NCI-H345 treated with DMSO at 0.1 percent for 48 hours (cell line): ENCODE results near the gene RASL12.
"Not testable (repeated sequence)": the region's sequence is repeated elsewhere in the genome, so short reads cannot be mapped to it uniquely, and the experiment has no call there.

Source experiments
- DNase-seq: peaks from one replicate; lab custom pipeline; 2025; ENCODE audit not compliant: unreplicated experiment; lab: John Stamatoyannopoulos, UW

Gene RASL12

DNA sequence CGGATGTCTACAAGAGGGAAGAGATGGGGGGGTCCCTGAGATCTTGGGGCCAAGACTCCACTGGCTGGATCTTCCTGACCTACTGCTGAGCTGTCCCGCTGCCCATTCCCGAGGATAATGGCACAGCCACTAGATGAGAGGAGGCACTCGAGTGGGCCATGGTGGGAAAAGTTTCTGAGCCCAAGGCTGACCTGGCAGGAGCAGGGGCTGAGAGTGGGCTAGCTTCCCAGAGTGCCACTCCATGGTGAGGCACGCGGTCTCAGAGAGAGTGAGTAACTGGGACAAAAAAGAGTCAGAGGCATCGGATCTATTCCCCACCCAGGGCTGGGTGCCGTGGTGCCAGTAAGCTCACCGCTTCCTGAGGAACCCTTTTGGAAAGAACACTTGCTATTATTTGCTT lies 11.7 kb downstream of the RASL12 start:
- DNase-seq: no peak

DNA sequence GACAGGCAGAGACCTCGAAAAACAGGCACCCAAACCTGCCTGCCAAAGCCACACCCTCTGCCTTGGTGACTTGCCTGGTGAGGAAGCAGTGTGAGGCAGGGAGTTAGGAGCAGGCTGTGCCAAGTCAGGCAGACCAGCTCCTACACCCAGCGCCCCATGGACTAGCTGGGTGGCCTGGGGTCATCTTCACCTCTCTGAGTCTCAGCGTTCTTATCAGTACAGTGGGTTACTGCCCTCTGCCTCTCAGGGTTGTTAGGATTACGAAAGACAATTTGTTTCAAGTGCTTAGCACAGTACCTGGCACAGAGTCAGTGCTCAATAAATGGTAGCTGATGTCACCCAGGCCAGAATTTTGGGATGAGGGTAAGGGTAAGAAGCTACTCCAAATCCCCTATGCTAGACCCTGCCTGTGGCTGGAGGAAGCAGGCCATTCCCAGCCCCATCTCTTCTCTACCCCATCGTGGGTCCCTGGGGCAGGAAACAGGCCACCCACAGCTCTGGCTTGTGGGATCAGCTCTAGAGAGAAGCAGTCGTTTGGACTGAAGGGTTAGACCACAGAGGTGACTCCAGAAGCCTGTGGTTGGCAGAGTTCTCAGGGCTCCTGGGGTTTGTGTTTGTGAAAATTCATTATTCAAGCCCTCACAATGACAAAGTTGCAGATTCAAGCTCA lies 12.5 kb downstream of the RASL12 start:
- DNase-seq: no peak

DNA sequence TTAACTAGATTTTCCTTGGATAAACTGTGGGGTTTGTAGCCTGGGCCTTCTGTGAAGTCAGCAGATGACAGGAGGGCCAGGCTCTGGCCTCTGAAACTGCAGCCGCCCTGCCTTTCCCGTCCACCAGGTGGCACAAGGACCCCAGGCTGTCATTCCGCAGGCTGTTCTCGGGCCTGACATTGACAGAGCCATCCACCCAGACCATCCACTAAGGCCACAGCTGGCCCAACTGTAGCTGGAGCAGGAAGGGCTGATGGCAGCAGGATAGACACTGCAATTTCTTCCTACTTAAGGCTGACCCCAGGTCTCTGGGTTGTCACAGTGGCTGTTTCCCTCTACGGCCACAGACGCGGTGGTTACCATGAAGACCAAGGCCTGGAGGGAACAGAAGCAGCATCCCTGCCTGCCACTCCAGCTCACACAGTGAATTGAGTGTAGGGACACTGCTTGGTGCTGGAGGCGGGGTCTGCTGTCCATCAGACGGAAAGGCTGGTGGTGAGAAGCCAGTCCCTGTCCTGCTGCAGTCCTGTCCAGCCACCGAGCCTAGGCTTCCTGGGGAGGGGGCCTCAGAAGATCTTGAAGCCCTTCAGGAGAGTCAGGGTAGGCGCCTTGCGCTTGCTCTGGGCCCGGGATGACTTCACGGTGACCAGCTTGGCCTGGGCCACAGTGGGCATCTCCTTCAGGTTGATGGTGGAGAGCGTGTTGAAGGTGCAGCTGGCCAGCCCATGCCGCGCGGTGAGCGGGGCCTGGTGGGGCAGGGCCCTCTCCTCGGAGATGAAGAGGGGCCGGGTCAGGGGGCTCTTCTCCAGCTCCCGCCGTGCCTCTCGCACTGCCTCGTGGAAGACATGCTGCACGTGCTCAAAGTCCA lies 13.2 kb downstream of the RASL12 start:
- DNase-seq: peak; percentile 18

DNA sequence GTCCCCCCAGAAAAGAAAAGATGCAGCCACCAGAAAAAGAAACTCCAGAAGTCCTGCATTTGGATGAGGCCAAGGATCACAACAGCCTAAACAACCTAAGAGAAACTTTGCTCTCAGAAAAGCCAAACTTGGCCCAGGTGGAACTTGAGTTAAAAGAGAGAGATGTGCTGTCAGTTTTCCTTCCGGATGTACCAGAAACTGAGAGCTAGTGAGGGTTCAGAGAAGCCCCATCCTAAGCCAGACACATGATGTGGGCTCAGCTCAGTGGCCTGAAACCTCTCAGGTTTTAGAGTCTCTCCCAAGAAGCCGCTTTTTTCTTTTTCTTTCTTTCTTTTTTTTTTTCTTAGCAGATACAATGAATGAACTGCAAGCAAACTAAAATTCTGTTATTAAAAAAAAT lies 14.8 kb downstream of the RASL12 start:
- no peak for DNase-seq

DNA sequence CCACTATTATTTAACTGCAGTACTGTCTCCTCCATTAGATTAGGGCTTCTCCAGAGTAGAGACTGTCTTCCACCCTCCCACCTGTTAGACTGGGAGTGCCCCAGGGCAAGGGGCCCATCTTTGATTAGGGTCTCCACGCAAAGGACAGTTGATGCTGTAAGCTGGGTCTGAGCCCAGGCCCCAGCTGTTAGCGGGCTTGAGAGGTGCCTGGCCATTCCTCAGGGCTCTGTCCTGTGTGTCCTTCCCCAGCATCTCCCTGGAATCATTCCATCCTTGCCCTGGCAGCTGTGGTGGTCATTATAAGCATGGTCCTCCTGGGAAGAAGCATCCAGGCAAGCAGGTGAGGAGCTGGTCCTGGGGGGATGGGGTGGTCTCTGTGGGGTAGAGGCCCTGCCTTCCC lies 16.5 kb downstream of the RASL12 start:
- no peak for DNase-seq

DNA sequence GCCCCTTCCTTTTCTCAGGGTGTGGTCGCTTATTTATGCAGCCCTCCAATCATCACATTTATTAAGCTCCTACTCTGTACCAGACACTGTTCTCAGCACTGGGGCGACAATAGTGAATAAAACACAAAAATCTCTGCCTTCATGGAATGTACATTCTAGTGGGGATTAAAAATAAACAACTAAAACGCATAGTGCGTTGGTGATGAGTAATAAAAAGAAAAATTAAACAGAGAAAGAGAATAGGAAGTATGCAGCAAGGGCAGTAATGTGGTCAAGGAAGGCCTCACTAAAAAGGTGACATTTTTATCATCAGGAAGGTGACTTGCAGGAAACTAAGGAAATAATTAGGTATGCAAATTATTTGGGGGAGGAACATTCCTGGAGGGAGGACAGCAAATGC lies 17.5 kb downstream of the RASL12 start:
- DNase-seq: no peak

DNA sequence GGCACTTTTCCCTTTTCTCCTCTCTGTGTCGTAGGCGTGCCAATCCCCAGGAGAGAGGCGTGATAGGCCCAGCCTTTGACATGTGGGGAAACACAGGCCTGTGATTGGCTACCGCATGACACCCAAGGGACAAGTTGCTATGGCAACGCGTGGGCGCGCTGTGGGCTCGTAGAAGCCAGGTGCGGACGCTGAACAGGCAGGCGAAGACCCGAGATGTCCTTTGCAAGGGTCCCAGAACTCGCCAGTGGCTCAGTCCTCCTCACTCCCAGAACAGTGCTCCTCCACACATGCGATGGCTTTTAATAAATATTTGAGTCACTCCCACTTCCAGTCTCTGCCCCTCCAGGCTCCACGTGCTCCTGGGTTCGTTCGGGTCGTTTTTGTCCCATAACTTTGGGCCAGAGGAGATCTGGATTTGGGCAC lies 18.4 kb downstream of the RASL12 start:
- DNase-seq: peak; percentile 88

DNA sequence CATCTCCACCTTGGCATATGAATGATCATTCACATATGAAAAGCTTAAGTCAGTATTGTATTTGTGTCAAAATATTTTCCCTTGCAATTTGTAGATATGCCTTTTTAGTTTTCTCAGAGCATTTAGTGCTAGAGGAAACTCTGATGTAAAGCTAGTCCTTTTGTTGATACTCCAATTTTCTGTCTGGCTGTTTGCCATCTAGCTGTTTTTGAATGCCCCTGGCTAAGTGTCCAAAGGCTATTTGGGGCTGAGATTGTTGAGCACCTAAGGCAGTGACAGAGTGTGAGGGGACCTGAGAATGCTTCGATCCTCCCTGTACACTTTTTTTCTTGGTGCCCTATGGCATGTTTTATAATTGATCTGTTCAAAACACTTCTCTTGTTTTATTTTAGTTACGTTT lies 19.6 kb downstream of the RASL12 start:
- DNase-seq: no peak

DNA sequence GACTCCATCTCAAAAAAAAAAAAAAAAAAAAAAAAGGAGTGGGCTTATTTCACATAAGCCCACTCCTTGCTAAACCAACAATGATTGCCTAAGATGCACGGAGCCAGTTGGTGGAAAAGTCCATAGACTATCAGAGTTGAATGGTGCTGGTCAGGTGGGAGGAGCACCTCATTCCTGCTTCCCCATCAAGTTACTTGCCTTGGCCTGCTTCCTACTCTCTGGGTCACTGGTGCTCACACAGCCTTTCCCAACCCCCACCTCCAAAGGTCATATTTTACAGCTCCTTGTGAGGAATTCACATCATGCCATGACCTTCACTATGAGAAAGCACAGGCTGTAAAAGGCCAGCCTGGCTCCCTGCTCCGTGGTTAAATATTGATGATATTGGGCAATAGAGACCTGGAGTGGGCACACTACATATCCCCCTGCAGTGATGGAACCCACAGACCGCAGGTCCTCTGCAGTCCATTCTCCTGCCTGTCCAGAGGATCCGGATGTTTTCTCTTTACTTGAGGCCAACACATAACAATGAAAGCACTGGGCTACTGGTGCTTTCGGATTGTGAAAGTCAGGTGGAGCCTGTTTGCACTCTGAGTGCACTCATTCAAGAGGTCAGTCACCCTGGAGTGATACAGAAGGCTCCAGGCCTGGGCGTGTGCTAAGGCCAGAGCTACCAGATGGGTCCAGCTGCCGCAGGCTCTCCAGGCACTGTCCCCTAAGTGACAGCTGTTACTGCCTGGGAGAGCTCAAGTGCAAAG lies 22.9 kb downstream of the RASL12 start, which contains the start of gene SLC51B:
Gene SLC51B (plus strand): TSS at position 664 of the 758 bp plus-strand sequence. CDS start 4,618 bp downstream, outside the sequence.
- DNase-seq: no peak

DNA sequence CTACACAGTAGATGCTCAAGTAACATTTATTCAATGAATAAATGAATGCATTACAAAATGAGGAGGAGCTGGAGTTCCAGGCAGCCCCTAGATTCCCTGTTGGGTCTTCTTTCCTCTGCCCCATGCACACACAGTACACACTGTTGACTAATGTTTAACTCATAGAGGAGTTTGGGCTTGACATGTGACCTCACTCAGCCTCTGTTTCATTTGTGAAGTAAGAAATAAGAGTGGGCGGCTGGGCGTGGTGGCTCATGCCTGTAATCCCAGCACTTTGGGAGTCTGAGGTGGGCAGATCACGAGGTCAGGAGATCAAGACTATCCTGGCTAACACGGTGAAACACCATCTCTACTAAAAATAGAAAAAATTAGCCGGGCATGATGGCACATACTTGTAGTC lies 23.6 kb downstream of the RASL12 start:
- DNase-seq: not testable (repeated sequence)

DNA sequence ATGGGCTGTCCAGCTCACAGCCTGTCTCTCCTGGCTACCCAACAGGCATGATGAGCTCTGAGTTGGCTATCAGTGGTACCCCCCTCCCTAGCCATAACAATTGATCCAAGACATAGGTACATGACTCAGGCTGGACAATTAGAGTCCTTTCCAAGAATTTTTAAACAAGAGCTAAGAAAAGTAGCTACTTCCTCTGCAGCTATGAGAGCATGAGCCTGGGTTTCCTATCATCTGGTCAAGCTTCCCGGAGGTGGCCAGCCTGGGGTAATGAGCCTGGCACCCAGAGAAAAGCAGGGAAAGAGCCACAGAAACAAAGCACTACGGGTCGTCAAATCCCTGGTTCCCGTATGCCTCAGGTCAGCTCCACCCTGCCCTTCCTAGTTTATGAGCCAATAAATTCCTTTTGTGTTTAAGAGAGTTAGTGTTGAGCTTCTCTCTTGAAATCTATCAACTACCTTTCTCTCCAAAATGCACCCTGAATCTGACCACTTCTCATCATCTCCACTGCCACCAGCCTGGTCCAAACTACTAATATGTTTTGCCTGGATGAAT lies 24.9 kb downstream of the RASL12 start:
- DNase-seq: no peak

DNA sequence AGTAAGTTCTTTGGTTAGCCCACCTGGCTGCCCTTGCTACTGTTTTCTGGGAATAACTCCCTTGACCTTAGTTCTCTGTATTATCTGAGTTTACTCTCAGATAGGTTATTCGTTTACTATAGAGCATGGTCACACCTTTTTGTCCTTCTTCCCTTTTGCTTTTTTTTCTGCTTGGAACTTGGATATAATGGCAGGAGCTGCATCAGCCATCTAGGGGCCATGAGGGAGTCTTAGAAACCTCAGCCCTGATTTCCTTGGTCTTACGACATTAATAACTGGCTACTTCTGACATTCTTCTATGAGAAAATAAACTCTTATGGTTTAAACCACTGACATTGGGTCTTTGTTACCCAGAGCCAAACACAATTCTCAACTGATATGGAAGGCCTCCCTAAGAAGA lies 26.0 kb downstream of the RASL12 start:
- no peak for DNase-seq

DNA sequence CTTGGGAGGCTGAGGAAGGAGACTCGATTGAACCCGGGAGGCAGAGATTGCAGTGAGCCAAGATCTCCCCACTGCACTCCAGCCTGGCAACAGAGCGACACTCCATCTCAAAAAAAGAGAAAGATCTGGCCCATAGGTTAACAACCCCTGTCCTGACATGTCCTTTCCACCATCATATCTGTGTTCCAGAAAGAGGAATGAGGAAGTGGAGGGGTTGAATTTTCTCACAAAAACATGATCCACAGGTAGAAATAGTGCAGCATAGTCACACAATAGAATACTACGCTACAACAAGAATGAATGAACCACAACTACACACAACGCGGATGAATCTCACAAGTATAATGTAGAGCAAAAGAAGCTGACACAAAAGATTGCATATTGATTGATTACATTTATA lies 27.3 kb downstream of the RASL12 start:
- no peak for DNase-seq

DNA sequence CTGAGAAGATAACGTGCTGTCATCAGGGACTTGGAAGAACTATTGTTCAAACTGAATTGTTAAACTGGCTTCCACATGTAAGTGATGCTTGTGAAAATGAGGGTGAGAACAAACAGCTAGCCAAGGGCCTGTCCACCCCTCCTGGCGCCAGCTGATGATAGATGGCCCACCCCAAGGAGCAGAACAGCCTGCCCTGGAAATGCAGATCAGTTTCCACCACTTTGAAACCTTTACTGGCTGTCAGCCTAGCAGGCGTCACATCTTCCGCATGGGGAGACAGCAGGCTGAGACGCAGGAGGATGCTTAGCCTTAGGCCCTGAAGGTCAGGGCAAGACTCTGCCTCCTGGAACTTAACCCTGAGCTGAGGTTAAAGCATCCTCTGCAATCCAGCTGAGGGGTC lies 29.0 kb downstream of the RASL12 start:
- DNase-seq: no peak

DNA sequence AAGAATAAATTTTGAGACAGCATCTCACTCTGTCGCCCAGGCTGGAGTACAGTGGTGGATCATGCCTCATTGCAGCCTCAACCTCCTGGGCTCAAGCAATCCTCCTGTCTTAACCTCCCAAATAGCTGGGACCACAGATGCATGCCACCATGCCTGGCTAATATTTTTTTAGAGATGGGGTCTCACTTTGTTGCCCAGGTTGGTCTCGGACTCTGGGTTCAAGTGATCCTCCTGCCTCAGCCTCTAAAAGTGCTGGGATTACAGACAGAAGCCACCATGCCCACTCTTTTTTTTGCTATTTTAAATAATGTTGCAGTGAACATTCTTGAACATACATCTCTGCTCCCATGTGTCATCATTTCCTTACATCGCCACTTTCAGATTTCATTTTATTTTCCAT lies 29.4 kb downstream of the RASL12 start:
- DNase-seq: no peak

DNA sequence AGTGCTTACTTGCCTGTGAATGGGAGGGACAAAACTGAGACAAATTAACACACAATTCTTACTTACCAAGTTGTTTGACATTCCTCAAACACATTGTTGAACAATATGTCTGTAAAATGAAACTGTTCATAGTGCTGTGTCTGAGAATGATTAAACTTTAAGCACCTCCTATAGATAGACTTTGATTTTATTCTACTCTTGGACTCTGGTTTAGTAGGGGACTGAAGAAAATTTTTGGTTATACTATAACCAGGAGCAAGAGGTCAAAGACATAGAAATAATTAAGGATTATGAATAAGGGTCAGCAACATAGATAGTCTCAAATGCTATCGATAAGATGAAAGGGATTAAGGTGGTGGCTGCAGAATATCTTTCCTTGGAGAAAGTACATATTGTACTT lies 30.5 kb downstream of the RASL12 start:
- no peak for DNase-seq

DNA sequence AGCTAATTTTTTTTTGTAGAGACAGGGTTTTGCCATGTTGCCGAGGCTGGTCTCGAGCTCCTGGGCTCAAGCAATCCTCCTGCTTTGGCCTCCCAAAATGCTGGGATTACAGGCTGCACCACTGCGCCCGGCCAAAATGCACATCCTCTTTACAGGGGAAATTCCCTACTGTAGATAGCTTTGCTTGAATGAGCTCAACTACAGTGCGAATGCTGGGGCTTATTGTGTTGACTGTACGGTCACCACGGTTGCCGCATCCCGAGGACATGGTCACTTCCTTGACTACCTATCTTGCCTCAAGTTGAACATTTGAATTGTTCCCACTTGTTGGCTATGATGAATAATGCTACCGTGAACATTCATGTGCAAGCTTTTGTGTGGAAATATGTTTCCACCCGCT lies 33.1 kb downstream of the RASL12 start:
- no peak for DNase-seq

DNA sequence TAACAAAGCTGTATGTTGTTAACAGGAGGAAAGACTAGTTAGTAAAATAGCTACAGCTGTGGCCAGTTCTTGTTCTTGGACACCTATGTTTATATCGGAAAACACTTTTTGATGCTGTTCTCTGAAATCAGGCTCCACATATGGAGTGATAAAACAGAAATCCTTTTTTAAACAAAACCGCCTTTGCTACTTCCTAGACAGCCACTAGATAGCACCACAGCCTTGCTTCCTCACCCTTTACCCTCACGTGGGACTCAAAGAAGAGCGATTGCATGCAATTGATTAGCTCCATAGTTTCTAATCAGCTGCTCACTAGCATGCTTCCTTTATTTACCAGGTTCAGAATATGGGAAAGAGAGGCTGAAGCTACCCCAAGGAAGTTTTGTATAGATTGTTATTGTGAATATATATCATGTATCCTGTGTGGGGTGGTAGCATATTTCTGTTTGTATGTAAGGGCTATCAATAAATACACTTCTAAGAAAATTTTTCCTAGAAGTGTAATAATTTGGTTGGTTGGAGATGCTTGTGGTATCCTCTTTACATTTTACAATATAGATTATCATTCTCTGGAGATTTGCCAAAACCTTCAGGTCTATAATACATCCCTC lies 34.0 kb downstream of the RASL12 start:
- peak; percentile 2 for DNase-seq

DNA sequence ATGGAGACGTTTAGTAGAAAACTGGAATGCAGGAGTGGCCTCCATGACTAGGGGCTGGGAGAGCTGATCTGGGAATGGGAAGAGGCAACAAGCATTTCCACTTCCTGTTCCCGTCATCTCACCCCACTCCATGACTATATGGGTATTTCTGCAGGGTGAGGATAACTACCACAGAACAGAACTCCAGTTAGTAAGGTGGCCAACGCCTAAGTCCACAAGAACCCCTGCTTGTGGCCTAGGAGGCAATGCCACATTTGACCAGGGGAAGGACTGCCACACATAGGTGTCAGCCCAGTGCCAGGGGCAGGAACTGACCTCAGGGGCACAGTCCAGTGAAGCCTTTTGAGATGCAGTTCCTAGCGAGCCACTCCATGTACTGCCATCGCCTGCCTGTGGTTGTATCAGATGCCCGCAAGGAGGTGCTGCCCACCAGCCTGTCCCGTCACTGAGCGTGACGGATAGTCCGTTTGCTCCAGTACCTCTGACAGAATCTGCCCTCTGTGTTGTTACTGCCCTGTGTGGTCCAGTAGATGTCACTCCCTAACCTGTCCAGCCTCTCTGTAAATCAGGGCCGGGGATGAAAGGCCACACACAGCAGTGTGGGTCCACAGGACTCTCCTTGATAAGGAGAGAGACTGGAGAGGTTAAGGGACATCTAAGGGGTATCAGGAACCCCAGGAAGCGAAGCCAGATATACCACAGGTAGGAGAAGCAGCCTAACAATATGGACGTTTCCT lies 34.8 kb downstream of the RASL12 start:
- DNase-seq: no peak

DNA sequence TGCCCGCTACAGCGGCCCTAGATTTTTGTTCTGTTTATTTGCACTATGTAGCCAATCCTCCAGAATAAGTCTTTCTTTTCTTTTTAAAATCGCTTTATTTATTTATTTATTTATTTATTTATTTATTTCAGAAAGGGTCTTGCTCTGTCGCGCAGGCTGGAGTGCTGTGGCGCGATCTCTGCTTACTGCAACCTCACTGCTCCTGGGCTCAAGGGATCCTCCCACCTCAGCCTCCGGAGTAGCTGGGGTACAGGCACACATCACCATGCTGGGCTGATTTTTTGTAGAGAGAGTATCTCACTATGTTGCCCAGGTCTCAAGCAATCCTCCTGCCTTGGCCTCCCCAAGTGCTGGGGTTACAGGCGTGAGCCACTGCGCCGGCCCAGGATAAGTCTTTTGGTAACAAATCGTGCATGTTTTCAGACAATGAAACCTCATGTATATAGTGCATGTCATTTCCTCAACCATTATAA lies 38.0 kb downstream of the RASL12 start:
- no peak for DNase-seq
